Neural cell (in vitro differentiated cells): Measurements from ENCODE around the gene PAOX. TPM values are rescaled to one million over a fixed set of nuclear protein-coding genes. Genes with fewer than 3 reads are reported as not detected.

Experiments
- H2AFZ ChIP-seq: fragments of 200-600, 300-800 bp; sonication (generic), shearing (Covaris generic); 2 replicates; pipeline ENCODE4 v1.6.0; 2014; ENCODE audit warnings: low read depth, mild to moderate bottlenecking, antibody characterized with exemption, low read length, moderate library complexity
- H3F3A ChIP-seq: fragments of 200-600 bp; shearing (Covaris generic); 2 replicates; pipeline ENCODE4 v1.6.1; 2016; ENCODE audit warnings: mild to moderate bottlenecking, moderate library complexity, mixed read lengths, antibody characterized with exemption, low read length; ENCODE audit not compliant: insufficient read depth, poor library complexity, severe bottlenecking
- H3K27ac ChIP-seq: fragments of 200-600, 300-800 bp; sonication (generic), shearing (Covaris generic); 2 replicates; pipeline ENCODE4 v1.5.1; 2014; ENCODE audit warnings: mild to moderate bottlenecking, low read length, moderate library complexity
- H3K27me3 ChIP-seq: fragments of 300-800, 200-600 bp; sonication (generic), shearing (Covaris generic); 2 replicates; pipeline ENCODE4 v1.6.0; 2014; ENCODE audit warnings: mild to moderate bottlenecking, low read depth, low read length, moderate library complexity; ENCODE audit not compliant: insufficient read depth
- H3K36me3 ChIP-seq: fragments of 300-800, 200-600 bp; sonication (generic), shearing (Covaris generic); 2 replicates; pipeline ENCODE4 v1.5.1; 2014; ENCODE audit warnings: mild to moderate bottlenecking, antibody characterized with exemption, low read length, moderate library complexity; ENCODE audit not compliant: insufficient read depth
- H3K4me2 ChIP-seq: fragments of 300-800, 200-600 bp; sonication (generic), shearing (Covaris generic); 2 replicates; pipeline ENCODE4 v1.6.0; 2014; ENCODE audit warnings: mild to moderate bottlenecking, low read length
- H3K4me3 ChIP-seq: fragments of 300-800, 200-600 bp; sonication (generic), shearing (Covaris generic); 2 replicates; pipeline ENCODE4 v1.5.1; 2014; ENCODE audit warnings: mild to moderate bottlenecking, low read length, moderate library complexity
- H3K79me2 ChIP-seq: fragments of 200-600 bp; shearing (Covaris generic); replicated peaks from 2 replicates; pipeline ENCODE4 v1.6.0; 2014; ENCODE audit warnings: mild to moderate bottlenecking, low read length, moderate library complexity; ENCODE audit not compliant: insufficient read depth
- H3K9ac ChIP-seq: fragments of 300-800, 200-600 bp; sonication (generic), shearing (Covaris generic); 2 replicates; pipeline ENCODE4 v1.6.1; 2016; ENCODE audit warnings: mild to moderate bottlenecking, low read length, mixed read lengths
- H3K9me2 ChIP-seq: fragments of 200-600 bp; shearing (Covaris generic); 2 replicates; pipeline ENCODE4 v1.6.1; 2016; ENCODE audit warnings: mild to moderate bottlenecking, low read length, mixed read lengths; ENCODE audit not compliant: insufficient read depth
- H3K9me3 ChIP-seq: fragments of 200-600, 300-800 bp; sonication (generic), shearing (Covaris generic); 2 replicates; pipeline ENCODE4 v1.6.1; 2016; ENCODE audit warnings: mild to moderate bottlenecking, mixed run types, low read length, moderate library complexity, mixed read lengths
- H4K20me1 ChIP-seq: fragments of 200-600 bp; shearing (Covaris generic); 2 replicates; pipeline ENCODE4 v1.6.1; 2016; ENCODE audit warnings: mild to moderate bottlenecking, mixed run types; ENCODE audit not compliant: insufficient read depth
- EP300 ChIP-seq: fragments of 450-650 bp; conservative IDR thresholded peaks from 2 replicates; pipeline ENCODE4 v1.6.1; 2014; ENCODE audit warnings: antibody characterized with exemption, mild to moderate bottlenecking, moderate library complexity; ENCODE audit not compliant: poor library complexity, severe bottlenecking
- EZH2 ChIP-seq: fragments of 200-600, 300-800 bp; shearing (Covaris generic), sonication (generic); IDR thresholded peaks from 2 replicates; pipeline ENCODE4 v1.6.1; 2014; ENCODE audit warnings: antibody characterized with exemption, low read length, borderline replicate concordance, mild to moderate bottlenecking; ENCODE audit not compliant: insufficient read depth, poor library complexity, severe bottlenecking
- MXI1 ChIP-seq: fragments of 450-650 bp; conservative IDR thresholded peaks from 2 replicates; pipeline ENCODE4 v1.6.1; 2014; ENCODE audit warnings: antibody characterized with exemption, mild to moderate bottlenecking; ENCODE audit not compliant: poor library complexity, severe bottlenecking
- POLR2AphosphoS5 ChIP-seq: IDR thresholded peaks from 2 replicates; pipeline ENCODE4 v1.6.1; 2012
- RAD21 ChIP-seq: fragments of 450-650 bp; conservative IDR thresholded peaks from 2 replicates; pipeline ENCODE4 v1.6.1; 2014; ENCODE audit warnings: antibody characterized with exemption, mild to moderate bottlenecking, moderate library complexity
- SMC3 ChIP-seq: fragments of 450-650 bp; conservative IDR thresholded peaks from 2 replicates; pipeline ENCODE4 v1.6.1; 2014; ENCODE audit warnings: antibody characterized with exemption, mild to moderate bottlenecking, moderate library complexity; ENCODE audit not compliant: poor library complexity
- TAF1 ChIP-seq: IDR thresholded peaks from 2 replicates; pipeline ENCODE4 v1.6.1; 2012; ENCODE audit warnings: low read depth
- polyA plus RNA-seq: library from polyadenylated mRNA; depleted of rRNA; stranded (reverse); fragments of >200 nt; gene quantifications from 2 replicates; pipeline ENCODE4 v1.2.3, GENCODE V29; 2014
- TF ChIP-seq, protein P1 (sequence below): IDR thresholded peaks from 2 replicates; pipeline ENCODE4 v1.6.1; 2012; ENCODE audit warnings: borderline replicate concordance
- TF ChIP-seq, protein P2 (sequence below): fragments of 450-650 bp; IDR thresholded peaks from 2 replicates; pipeline ENCODE4 v1.5.1; 2014; ENCODE audit warnings: antibody characterized with exemption, mild to moderate bottlenecking, moderate library complexity; ENCODE audit not compliant: poor library complexity, severe bottlenecking

PAOX gene
- polyA plus RNA-seq, 1 donor from 2014 or later = 3.0 TPM

DNA sequence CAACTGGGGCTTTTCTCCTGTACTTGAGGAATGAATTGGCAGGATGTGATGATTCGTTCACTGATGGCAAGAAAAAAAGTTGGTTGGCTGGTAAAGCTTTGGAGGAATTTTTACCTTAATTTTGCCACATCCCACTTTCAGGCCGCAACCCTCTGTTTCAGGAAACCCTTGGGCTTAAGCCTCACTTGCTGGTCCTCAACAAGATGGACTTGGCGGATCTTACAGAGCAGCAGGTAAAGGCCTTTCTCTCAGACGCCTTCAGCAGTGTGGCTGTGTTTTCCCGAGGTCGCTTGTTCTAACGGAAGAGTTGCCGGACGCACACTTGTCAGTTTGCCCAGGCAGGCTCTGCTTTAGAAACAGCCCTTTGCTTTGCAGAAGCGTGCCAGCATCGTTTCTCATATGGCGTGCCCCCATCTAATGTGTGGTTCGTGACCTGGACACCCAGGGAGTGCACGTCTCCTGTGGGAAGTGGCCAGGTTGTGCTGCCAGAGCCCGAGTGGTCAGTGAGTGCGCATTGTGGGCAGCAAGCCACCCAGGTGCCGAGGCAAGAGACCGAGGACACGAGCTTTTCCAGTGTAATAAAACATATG lies 17.1 kb downstream of the PAOX start:
- TF ChIP-seq POLR2AphosphoS5 = no peak
- no peak for TF ChIP-seq EP300
- no peak for TF ChIP-seq EZH2
- no peak for TF ChIP-seq TAF1
- TF ChIP-seq RAD21 = no peak
- no peak for TF ChIP-seq SMC3
- TF ChIP-seq, protein P1, sequence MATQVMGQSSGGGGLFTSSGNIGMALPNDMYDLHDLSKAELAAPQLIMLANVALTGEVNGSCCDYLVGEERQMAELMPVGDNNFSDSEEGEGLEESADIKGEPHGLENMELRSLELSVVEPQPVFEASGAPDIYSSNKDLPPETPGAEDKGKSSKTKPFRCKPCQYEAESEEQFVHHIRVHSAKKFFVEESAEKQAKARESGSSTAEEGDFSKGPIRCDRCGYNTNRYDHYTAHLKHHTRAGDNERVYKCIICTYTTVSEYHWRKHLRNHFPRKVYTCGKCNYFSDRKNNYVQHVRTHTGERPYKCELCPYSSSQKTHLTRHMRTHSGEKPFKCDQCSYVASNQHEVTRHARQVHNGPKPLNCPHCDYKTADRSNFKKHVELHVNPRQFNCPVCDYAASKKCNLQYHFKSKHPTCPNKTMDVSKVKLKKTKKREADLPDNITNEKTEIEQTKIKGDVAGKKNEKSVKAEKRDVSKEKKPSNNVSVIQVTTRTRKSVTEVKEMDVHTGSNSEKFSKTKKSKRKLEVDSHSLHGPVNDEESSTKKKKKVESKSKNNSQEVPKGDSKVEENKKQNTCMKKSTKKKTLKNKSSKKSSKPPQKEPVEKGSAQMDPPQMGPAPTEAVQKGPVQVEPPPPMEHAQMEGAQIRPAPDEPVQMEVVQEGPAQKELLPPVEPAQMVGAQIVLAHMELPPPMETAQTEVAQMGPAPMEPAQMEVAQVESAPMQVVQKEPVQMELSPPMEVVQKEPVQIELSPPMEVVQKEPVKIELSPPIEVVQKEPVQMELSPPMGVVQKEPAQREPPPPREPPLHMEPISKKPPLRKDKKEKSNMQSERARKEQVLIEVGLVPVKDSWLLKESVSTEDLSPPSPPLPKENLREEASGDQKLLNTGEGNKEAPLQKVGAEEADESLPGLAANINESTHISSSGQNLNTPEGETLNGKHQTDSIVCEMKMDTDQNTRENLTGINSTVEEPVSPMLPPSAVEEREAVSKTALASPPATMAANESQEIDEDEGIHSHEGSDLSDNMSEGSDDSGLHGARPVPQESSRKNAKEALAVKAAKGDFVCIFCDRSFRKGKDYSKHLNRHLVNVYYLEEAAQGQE = no peak
- TF ChIP-seq, protein P2, sequence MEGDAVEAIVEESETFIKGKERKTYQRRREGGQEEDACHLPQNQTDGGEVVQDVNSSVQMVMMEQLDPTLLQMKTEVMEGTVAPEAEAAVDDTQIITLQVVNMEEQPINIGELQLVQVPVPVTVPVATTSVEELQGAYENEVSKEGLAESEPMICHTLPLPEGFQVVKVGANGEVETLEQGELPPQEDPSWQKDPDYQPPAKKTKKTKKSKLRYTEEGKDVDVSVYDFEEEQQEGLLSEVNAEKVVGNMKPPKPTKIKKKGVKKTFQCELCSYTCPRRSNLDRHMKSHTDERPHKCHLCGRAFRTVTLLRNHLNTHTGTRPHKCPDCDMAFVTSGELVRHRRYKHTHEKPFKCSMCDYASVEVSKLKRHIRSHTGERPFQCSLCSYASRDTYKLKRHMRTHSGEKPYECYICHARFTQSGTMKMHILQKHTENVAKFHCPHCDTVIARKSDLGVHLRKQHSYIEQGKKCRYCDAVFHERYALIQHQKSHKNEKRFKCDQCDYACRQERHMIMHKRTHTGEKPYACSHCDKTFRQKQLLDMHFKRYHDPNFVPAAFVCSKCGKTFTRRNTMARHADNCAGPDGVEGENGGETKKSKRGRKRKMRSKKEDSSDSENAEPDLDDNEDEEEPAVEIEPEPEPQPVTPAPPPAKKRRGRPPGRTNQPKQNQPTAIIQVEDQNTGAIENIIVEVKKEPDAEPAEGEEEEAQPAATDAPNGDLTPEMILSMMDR = no peak
- TF ChIP-seq MXI1 = no peak
- no peak overlapping the region for H3K9ac ChIP-seq
- H3K36me3 ChIP-seq = no peaks in the 10 kb centered on the region
- H3K9me2 ChIP-seq = no peaks in the 10 kb centered on the region
- no peak overlapping the region for H3K27ac ChIP-seq
- no peaks in the 10 kb centered on the region for H3K9me3 ChIP-seq
- H3F3A ChIP-seq = no peaks in the 10 kb centered on the region
- no peak overlapping the region for H2AFZ ChIP-seq
- no peaks in the 10 kb centered on the region for H3K27me3 ChIP-seq
- no peaks in the 10 kb centered on the region for H4K20me1 ChIP-seq
- H3K79me2 ChIP-seq = peaks cover 6% of the 10 kb centered on the region
- no peak overlapping the region for H3K4me3 ChIP-seq
- no peak overlapping the region for H3K4me2 ChIP-seq

DNA sequence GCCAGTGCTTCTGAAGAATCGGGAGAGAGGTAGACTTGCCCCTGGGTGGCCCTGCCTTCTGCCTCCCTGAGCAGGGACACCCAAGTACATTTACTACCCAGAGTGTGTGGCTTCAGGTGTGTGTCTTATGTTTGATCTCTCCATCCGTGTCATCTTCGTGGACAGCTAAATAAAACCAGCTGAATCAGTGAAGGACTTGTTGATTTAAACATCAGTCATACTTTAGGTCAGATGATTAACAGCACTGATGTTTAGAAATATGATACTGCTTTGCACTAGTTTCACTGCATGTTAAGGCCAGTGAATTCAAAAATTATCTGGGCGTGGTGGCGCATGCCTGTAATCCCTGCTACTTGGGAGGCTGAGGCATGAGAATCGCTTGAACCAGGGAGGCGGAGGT lies 18.9 kb downstream of the PAOX start:
- peaks cover 6% of the 10 kb centered on the region for H3K79me2 ChIP-seq
- H3K36me3 ChIP-seq = no peaks in the 10 kb centered on the region
- TF ChIP-seq TAF1 (no peak), EP300 (no peak), EZH2 (no peak), MXI1 (no peak), RAD21 (no peak), POLR2AphosphoS5 (no peak), SMC3 (no peak)
- TF ChIP-seq, protein P2 = no peak
- TF ChIP-seq, protein P1 = no peak

More for the DNA sequence above, 18.9 kb downstream of the PAOX start:
- no peak overlapping the region for H3K4me2 ChIP-seq
- no peaks in the 10 kb centered on the region for H3F3A ChIP-seq
- no peaks in the 10 kb centered on the region for H3K9me3 ChIP-seq
- H4K20me1 ChIP-seq = no peaks in the 10 kb centered on the region
- no peak overlapping the region for H2AFZ ChIP-seq
- H3K9me2 ChIP-seq = no peaks in the 10 kb centered on the region
- H3K27me3 ChIP-seq = no peaks in the 10 kb centered on the region
- no peak overlapping the region for H3K9ac ChIP-seq
- no peak overlapping the region for H3K4me3 ChIP-seq
- H3K27ac ChIP-seq = no peak overlapping the region
